H9 (cell line): Measurements from ENCODE around the gene STX2. TPM values are rescaled to one million over a fixed set of nuclear protein-coding genes. Genes with fewer than 3 reads are reported as not detected.

Experiments used
- DNase-seq: peaks from one replicate; pipeline ENCODE4 v3.0.0-alpha.2; 2017
- H2AFZ ChIP-seq: one replicate; pipeline ENCODE4 v1.6.1; 2013; ENCODE audit warnings: mild to moderate bottlenecking, low read length, control low read depth, moderate library complexity
- H2AK5ac ChIP-seq: 2 replicates; pipeline ENCODE4 v1.6.1; 2013; ENCODE audit warnings: low read length, control low read depth, mixed read lengths; ENCODE audit not compliant: insufficient read length
- H2BK120ac ChIP-seq: one replicate; pipeline ENCODE4 v1.6.1; 2013; ENCODE audit warnings: low read depth, mild to moderate bottlenecking, low read length, control low read depth, inconsistent platforms; ENCODE audit not compliant: poor library complexity, severe bottlenecking
- H2BK12ac ChIP-seq: 2 replicates; pipeline ENCODE4 v1.6.1; 2013; ENCODE audit warnings: low read length, control low read depth, mixed read lengths, low read depth; ENCODE audit not compliant: insufficient read length
- H2BK15ac ChIP-seq: 2 replicates; pipeline ENCODE4 v1.6.1; 2013; ENCODE audit warnings: low read depth, low read length, control low read depth
- H2BK20ac ChIP-seq: one replicate; pipeline ENCODE4 v1.6.1; 2013; ENCODE audit warnings: low read depth, mild to moderate bottlenecking, low read length, control low read depth, inconsistent platforms; ENCODE audit not compliant: poor library complexity, severe bottlenecking
- H2BK5ac ChIP-seq: 2 replicates; pipeline ENCODE4 v1.6.1; 2013; ENCODE audit warnings: low read length, control low read depth, mixed read lengths; ENCODE audit not compliant: insufficient read length
- H3K14ac ChIP-seq: 2 replicates; pipeline ENCODE4 v1.6.1; 2013; ENCODE audit warnings: low read length, control low read depth; ENCODE audit not compliant: insufficient read depth
- H3K18ac ChIP-seq: 2 replicates; pipeline ENCODE4 v1.6.1; 2013; ENCODE audit warnings: low read depth, mild to moderate bottlenecking, mixed read lengths, low read length, control low read depth; ENCODE audit not compliant: insufficient read length
- H3K23ac ChIP-seq: 2 replicates; pipeline ENCODE4 v1.6.1; 2013; ENCODE audit warnings: low read length, control low read depth, mixed read lengths, low read depth; ENCODE audit not compliant: insufficient read length
- H3K23me2 ChIP-seq: 2 replicates; pipeline ENCODE4 v1.6.1; 2013; ENCODE audit warnings: low read depth, mild to moderate bottlenecking, mixed read lengths, low read length, control low read depth; ENCODE audit not compliant: insufficient read length, poor library complexity, severe bottlenecking
- H3K27ac ChIP-seq: 2 replicates; pipeline ENCODE4 v1.5.1; 2013; ENCODE audit warnings: low read length, control low read depth, mixed read lengths, low read depth; ENCODE audit not compliant: insufficient read length
- H3K27me3 ChIP-seq: 2 replicates; pipeline ENCODE4 v1.6.1; 2013; ENCODE audit warnings: low read length, control low read depth, inconsistent platforms; ENCODE audit not compliant: insufficient read depth
- H3K4ac ChIP-seq: 2 replicates; pipeline ENCODE4 v1.6.1; 2013; ENCODE audit warnings: low read depth, mild to moderate bottlenecking, control low read depth, inconsistent platforms, low read length, moderate library complexity
- H3K4me1 ChIP-seq: 2 replicates; pipeline ENCODE4 v1.6.1; 2013; ENCODE audit warnings: low read length, control low read depth, inconsistent platforms; ENCODE audit not compliant: insufficient read depth
- H3K4me2 ChIP-seq: 2 replicates; pipeline ENCODE4 v1.6.1; 2013; ENCODE audit warnings: low read length, control low read depth, mixed read lengths; ENCODE audit not compliant: insufficient read length, insufficient read depth
- H3K56ac ChIP-seq: 2 replicates; pipeline ENCODE4 v1.6.1; 2013; ENCODE audit warnings: low read depth, mild to moderate bottlenecking, mixed read lengths, low read length, control low read depth; ENCODE audit not compliant: insufficient read length
- H3K79me1 ChIP-seq: 2 replicates; pipeline ENCODE4 v1.6.1; 2013; ENCODE audit warnings: low read depth, mild to moderate bottlenecking, moderate library complexity, low read length, control low read depth, inconsistent platforms; ENCODE audit not compliant: insufficient read depth, poor library complexity, severe bottlenecking
- H3K79me2 ChIP-seq: 2 replicates; pipeline ENCODE4 v1.6.1; 2013; ENCODE audit warnings: low read length, control low read depth, inconsistent platforms; ENCODE audit not compliant: insufficient read depth
- H3K9ac ChIP-seq: 2 replicates; pipeline ENCODE4 v1.6.1; 2013; ENCODE audit warnings: low read length, control low read depth, mixed read lengths; ENCODE audit not compliant: insufficient read length; ENCODE audit errors: extremely low read depth
- H3K9me3 ChIP-seq: one replicate; pipeline ENCODE4 v1.6.1; 2013; ENCODE audit warnings: low read depth, low read length, inconsistent platforms; ENCODE audit not compliant: control insufficient read depth
- H3T11ph ChIP-seq: one replicate; pipeline ENCODE4 v1.6.1; 2013; ENCODE audit warnings: mild to moderate bottlenecking, low read length, control low read depth, inconsistent platforms
- H4K20me1 ChIP-seq: one replicate; pipeline ENCODE4 v1.6.1; 2013; ENCODE audit not compliant: control insufficient read depth, insufficient read length, insufficient read depth
- H4K5ac ChIP-seq: 2 replicates; pipeline ENCODE4 v1.6.1; 2013; ENCODE audit warnings: low read depth, mild to moderate bottlenecking, mixed read lengths, low read length, control low read depth; ENCODE audit not compliant: insufficient read length
- H4K8ac ChIP-seq: replicated peaks from 2 replicates; pipeline ENCODE4 v1.6.1; 2013; ENCODE audit warnings: low read length, control low read depth, mixed read lengths, low read depth; ENCODE audit not compliant: insufficient read length
- H4K91ac ChIP-seq: 2 replicates; pipeline ENCODE4 v1.6.1; 2013; ENCODE audit warnings: low read depth, mild to moderate bottlenecking, moderate library complexity, mixed read lengths, low read length, control low read depth; ENCODE audit not compliant: insufficient read length
- H3K27ac Mint-ChIP-seq, 3 experiments: 2 replicates in 2 of 3; 3 replicates in 1 of 3; pipeline ENCODE4 v1.8.0; 2020 to 2021; ENCODE audit warnings: mixed read lengths in 3 of 3, mild to moderate bottlenecking in 1 of 3, moderate library complexity in 1 of 3
- H3K27me3 Mint-ChIP-seq: 2 replicates; pipeline ENCODE4 v1.8.0; 2021; ENCODE audit warnings: low read depth, mild to moderate bottlenecking, moderate library complexity, mixed read lengths
- H3K36me3 Mint-ChIP-seq, 3 experiments: 2 replicates in 2 of 3; 3 replicates in 1 of 3; pipeline ENCODE4 v1.8.0; 2020 to 2021; ENCODE audit warnings: low read depth in 3 of 3, mixed read lengths in 3 of 3; ENCODE audit not compliant: insufficient read depth in 1 of 3
- H3K4me1 Mint-ChIP-seq, 2 experiments: 2 replicates each; pipeline ENCODE4 v1.8.0; 2020; ENCODE audit warnings: mixed read lengths in 2 of 2
- H3K4me3 Mint-ChIP-seq, 2 experiments: 2 replicates in 1 of 2; 3 replicates in 1 of 2; pipeline ENCODE4 v1.8.0; 2020 to 2021; ENCODE audit warnings: mild to moderate bottlenecking in 2 of 2, mixed read lengths in 2 of 2, moderate library complexity in 1 of 2
- H3K9me3 Mint-ChIP-seq, 2 experiments: 2 replicates in 1 of 2; 3 replicates in 1 of 2; pipeline ENCODE4 v1.8.0; 2020; ENCODE audit warnings: mild to moderate bottlenecking in 2 of 2, mixed read lengths in 2 of 2, moderate library complexity in 1 of 2
- WGBS: extraction: QIAGEN DNeasy Blood & Tissue Kit; methylation state at CpG from one replicate; pipeline ENCODE4 v1.1.7; 2013; ENCODE audit warnings: missing lambda C conversion rate, low lambda C conversion rate, mixed read lengths; ENCODE audit not compliant: insufficient read length; ENCODE audit errors: extremely low coverage; 5-methylcytosine and 5-hydroxymethylcytosine counted together
- total RNA-seq: library from RNA; stranded (reverse); gene quantifications from 2 replicates; pipeline ENCODE4 v1.2.1, GENCODE V29; 2021
- TF ChIP-seq, protein P1 (sequence below): fragments of 200-600 bp; sonication (generic); conservative IDR thresholded peaks from 3 replicates; pipeline ENCODE4 v1.8.0; 2021; ENCODE audit warnings: antibody characterized with exemption, mild to moderate bottlenecking

Gene STX2
- total RNA-seq, 1 experiment from 2014 or later, result 19.4 TPM

DNA sequence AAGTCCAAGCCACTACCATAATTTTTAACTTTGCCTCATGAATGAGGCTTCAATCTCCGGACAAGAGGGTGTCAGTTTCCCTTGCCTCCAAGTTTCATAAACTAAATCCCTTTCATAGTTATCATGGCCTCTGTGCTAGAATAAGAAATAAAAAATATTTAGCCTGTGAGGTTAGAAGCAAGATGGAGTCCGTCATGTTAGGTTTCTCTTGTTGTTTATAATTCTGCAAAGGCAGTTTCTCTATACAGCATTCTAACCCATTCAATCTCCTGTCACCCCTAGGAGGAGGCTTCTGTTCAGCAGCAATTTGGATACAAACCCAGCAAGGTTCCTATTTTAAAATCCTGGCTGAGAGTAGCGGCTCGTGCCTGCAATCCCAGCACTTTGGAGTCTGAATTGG lies 17.0 kb upstream of the STX2 start:
- H2AFZ ChIP-seq, result no peak overlapping the region
- H3K9me3 Mint-ChIP-seq, result peaks cover 12 to 13% of the 10 kb centered on the region in 2 experiments
- H3K4me3 Mint-ChIP-seq, result no peak overlapping the region
- H3K79me1 ChIP-seq, result no peaks in the 10 kb centered on the region
- H3K27ac ChIP-seq, result no peak overlapping the region
- WGBS, result no CpG with 5 or more reads among the region's 4 CpGs
- no peak overlapping the region for H3K14ac ChIP-seq
- H2BK15ac ChIP-seq, result no peak overlapping the region
- no peaks in the 10 kb centered on the region for H3K27me3 ChIP-seq
- no peak overlapping the region for H3K9ac ChIP-seq
- H3K36me3 Mint-ChIP-seq, result peaks cover 8 to 16% (median 11%) of the 10 kb centered on the region in 3 experiments
- H4K5ac ChIP-seq, result no peak overlapping the region
- H3K23me2 ChIP-seq, result no peaks in the 10 kb centered on the region
- no peaks in the 10 kb centered on the region for H3K27me3 Mint-ChIP-seq
- no peak overlapping the region; a peak in 1 of 7 replicates for H3K27ac Mint-ChIP-seq
- H2BK12ac ChIP-seq, result no peak overlapping the region
- H3K23ac ChIP-seq, result no peak overlapping the region
- TF ChIP-seq, protein P1, sequence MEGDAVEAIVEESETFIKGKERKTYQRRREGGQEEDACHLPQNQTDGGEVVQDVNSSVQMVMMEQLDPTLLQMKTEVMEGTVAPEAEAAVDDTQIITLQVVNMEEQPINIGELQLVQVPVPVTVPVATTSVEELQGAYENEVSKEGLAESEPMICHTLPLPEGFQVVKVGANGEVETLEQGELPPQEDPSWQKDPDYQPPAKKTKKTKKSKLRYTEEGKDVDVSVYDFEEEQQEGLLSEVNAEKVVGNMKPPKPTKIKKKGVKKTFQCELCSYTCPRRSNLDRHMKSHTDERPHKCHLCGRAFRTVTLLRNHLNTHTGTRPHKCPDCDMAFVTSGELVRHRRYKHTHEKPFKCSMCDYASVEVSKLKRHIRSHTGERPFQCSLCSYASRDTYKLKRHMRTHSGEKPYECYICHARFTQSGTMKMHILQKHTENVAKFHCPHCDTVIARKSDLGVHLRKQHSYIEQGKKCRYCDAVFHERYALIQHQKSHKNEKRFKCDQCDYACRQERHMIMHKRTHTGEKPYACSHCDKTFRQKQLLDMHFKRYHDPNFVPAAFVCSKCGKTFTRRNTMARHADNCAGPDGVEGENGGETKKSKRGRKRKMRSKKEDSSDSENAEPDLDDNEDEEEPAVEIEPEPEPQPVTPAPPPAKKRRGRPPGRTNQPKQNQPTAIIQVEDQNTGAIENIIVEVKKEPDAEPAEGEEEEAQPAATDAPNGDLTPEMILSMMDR, result no peak
- H2BK20ac ChIP-seq, result no peak overlapping the region
- no peak overlapping the region for H4K8ac ChIP-seq
- no peak overlapping the region for H3K18ac ChIP-seq
- H4K20me1 ChIP-seq, result no peaks in the 10 kb centered on the region
- H3K4me1 ChIP-seq, result peaks cover 3% of the 10 kb centered on the region; the same call in 1 of the 2 replicates
- H2AK5ac ChIP-seq, result no peak overlapping the region
- H2BK5ac ChIP-seq, result no peak overlapping the region
- peaks cover 26 to 28% of the 10 kb centered on the region in 2 experiments for H3K4me1 Mint-ChIP-seq
- H4K91ac ChIP-seq, result no peak overlapping the region
- no peak overlapping the region for H2BK120ac ChIP-seq
- H3K4ac ChIP-seq, result no peak overlapping the region
- no peak overlapping the region for H3T11ph ChIP-seq
- no peak overlapping the region for H3K56ac ChIP-seq
- no peak for DNase-seq
- no peak overlapping the region for H3K4me2 ChIP-seq
- H3K79me2 ChIP-seq, result no peaks in the 10 kb centered on the region
- H3K9me3 ChIP-seq, result peaks cover 4% of the 10 kb centered on the region
